WTC11 (cell line): ENCODE measurements around the gene WNT6.

Source experiments
- ZNF232 ChIP-seq: sonication (generic); formaldehyde crosslinking; IDR thresholded peaks from 2 replicates; pipeline ENCODE4 v1.8.0; 2022; ENCODE audit warnings: mild to moderate bottlenecking, missing genetic modification reagents
- TF ChIP-seq, protein P1 (sequence below): sonication (generic); formaldehyde crosslinking; IDR thresholded peaks from 2 replicates; pipeline ENCODE4 v1.8.0; 2022; ENCODE audit warnings: mild to moderate bottlenecking, missing genetic modification reagents
- TF ChIP-seq, protein P2 (sequence below): fragments of 200-600 bp; IDR thresholded peaks from 2 replicates; pipeline ENCODE4 v1.8.0; 2022; ENCODE audit warnings: antibody characterized with exemption
- TF ChIP-seq, protein P3 (sequence below): sonication (generic); formaldehyde crosslinking; IDR thresholded peaks from 2 replicates; pipeline ENCODE4 v1.8.1; 2023; ENCODE audit warnings: mild to moderate bottlenecking, missing genetic modification reagents, moderate library complexity
- TF ChIP-seq, protein P4 (sequence below): sonication (generic); formaldehyde crosslinking; IDR thresholded peaks from 2 replicates; pipeline ENCODE4 v1.8.0; 2022; ENCODE audit warnings: missing genetic modification reagents
- TF ChIP-seq, protein P5 (sequence below): sonication (generic); formaldehyde crosslinking; conservative IDR thresholded peaks from 2 replicates; pipeline ENCODE4 v1.8.1; 2022; ENCODE audit warnings: mild to moderate bottlenecking, missing genetic modification reagents

DNA sequence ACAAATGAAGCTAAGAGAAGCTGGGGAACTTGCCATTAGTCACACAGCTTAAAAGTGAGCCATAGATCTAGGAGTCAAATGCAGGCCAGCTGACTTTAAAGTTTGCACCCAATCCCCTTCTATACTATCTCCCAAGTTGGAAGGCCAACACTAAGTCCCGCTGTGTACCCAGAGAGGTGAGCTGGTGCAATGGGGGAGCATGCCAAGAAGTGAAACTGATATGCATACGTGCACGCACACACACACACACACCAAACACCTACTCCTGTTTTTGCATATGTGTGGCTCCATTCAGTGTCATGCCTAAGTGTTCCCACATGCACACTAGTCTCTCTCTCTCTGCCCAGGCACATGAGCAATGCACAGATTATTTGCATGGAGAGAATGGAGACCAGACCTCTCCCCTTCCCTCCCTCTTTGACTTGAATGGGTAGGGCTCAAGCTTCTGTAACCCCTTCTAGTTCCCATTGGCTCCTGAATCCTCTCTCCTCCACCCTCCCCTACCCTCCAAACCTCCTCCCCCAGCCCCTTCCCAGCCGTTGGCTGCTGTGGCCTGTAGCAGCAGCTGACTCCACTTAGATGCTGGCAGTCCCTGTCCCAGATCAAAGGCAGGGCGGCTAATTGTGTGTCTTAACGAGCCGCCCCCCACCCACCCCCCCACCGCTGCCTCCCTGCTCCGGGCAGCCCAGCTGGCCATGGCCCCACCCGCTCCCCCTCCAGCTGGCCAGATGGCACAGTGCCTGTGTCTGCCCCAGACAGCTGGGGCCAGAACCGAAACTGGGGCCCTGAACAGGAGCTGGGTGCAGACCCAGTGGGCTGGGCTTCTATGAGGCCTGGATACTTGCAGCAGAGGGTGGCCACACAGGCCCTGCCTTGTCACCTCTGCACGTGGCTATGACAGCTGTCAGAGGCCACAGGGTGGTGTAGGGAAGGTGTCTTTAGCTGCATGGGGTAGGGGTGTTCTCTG, 26.7 kb downstream of the WNT6 start:
- TF ChIP-seq, protein P1, sequence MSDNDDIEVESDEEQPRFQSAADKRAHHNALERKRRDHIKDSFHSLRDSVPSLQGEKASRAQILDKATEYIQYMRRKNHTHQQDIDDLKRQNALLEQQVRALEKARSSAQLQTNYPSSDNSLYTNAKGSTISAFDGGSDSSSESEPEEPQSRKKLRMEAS (CRISPR knock-in tag), result no peak
- TF ChIP-seq, protein P2, sequence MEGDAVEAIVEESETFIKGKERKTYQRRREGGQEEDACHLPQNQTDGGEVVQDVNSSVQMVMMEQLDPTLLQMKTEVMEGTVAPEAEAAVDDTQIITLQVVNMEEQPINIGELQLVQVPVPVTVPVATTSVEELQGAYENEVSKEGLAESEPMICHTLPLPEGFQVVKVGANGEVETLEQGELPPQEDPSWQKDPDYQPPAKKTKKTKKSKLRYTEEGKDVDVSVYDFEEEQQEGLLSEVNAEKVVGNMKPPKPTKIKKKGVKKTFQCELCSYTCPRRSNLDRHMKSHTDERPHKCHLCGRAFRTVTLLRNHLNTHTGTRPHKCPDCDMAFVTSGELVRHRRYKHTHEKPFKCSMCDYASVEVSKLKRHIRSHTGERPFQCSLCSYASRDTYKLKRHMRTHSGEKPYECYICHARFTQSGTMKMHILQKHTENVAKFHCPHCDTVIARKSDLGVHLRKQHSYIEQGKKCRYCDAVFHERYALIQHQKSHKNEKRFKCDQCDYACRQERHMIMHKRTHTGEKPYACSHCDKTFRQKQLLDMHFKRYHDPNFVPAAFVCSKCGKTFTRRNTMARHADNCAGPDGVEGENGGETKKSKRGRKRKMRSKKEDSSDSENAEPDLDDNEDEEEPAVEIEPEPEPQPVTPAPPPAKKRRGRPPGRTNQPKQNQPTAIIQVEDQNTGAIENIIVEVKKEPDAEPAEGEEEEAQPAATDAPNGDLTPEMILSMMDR, result no peak
- TF ChIP-seq, protein P3, sequence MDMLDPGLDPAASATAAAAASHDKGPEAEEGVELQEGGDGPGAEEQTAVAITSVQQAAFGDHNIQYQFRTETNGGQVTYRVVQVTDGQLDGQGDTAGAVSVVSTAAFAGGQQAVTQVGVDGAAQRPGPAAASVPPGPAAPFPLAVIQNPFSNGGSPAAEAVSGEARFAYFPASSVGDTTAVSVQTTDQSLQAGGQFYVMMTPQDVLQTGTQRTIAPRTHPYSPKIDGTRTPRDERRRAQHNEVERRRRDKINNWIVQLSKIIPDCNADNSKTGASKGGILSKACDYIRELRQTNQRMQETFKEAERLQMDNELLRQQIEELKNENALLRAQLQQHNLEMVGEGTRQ (CRISPR knock-in tag), result no peak
- TF ChIP-seq ZNF232 (CRISPR knock-in tag), result no peak
- TF ChIP-seq, protein P4, sequence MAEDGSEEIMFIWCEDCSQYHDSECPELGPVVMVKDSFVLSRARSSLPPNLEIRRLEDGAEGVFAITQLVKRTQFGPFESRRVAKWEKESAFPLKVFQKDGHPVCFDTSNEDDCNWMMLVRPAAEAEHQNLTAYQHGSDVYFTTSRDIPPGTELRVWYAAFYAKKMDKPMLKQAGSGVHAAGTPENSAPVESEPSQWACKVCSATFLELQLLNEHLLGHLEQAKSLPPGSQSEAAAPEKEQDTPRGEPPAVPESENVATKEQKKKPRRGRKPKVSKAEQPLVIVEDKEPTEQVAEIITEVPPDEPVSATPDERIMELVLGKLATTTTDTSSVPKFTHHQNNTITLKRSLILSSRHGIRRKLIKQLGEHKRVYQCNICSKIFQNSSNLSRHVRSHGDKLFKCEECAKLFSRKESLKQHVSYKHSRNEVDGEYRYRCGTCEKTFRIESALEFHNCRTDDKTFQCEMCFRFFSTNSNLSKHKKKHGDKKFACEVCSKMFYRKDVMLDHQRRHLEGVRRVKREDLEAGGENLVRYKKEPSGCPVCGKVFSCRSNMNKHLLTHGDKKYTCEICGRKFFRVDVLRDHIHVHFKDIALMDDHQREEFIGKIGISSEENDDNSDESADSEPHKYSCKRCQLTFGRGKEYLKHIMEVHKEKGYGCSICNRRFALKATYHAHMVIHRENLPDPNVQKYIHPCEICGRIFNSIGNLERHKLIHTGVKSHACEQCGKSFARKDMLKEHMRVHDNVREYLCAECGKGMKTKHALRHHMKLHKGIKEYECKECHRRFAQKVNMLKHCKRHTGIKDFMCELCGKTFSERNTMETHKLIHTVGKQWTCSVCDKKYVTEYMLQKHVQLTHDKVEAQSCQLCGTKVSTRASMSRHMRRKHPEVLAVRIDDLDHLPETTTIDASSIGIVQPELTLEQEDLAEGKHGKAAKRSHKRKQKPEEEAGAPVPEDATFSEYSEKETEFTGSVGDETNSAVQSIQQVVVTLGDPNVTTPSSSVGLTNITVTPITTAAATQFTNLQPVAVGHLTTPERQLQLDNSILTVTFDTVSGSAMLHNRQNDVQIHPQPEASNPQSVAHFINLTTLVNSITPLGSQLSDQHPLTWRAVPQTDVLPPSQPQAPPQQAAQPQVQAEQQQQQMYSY (CRISPR knock-in tag), result no peak
- TF ChIP-seq, protein P5, sequence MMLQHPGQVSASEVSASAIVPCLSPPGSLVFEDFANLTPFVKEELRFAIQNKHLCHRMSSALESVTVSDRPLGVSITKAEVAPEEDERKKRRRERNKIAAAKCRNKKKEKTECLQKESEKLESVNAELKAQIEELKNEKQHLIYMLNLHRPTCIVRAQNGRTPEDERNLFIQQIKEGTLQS (CRISPR knock-in tag), result no peak
